ENCODE measurements around the gene SRRM1.

The SRRM1 gene, protein sequence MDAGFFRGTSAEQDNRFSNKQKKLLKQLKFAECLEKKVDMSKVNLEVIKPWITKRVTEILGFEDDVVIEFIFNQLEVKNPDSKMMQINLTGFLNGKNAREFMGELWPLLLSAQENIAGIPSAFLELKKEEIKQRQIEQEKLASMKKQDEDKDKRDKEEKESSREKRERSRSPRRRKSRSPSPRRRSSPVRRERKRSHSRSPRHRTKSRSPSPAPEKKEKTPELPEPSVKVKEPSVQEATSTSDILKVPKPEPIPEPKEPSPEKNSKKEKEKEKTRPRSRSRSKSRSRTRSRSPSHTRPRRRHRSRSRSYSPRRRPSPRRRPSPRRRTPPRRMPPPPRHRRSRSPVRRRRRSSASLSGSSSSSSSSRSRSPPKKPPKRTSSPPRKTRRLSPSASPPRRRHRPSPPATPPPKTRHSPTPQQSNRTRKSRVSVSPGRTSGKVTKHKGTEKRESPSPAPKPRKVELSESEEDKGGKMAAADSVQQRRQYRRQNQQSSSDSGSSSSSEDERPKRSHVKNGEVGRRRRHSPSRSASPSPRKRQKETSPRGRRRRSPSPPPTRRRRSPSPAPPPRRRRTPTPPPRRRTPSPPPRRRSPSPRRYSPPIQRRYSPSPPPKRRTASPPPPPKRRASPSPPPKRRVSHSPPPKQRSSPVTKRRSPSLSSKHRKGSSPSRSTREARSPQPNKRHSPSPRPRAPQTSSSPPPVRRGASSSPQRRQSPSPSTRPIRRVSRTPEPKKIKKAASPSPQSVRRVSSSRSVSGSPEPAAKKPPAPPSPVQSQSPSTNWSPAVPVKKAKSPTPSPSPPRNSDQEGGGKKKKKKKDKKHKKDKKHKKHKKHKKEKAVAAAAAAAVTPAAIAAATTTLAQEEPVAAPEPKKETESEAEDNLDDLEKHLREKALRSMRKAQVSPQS

GRCh38 chr1:24642481-24643362 lies at the start of gene SRRM1:
SRRM1 (plus strand) TSS chr1:24643302; CDS start chr1:24643327, 25 bp downstream.
- DNase-seq = peak; percentile 97

GRCh38 chr1:24594328-24594598 lies 48.8 kb upstream of the SRRM1 start:
- peak; percentile 77 for DNase-seq

GRCh38 chr1:24596401-24596880 lies 46.7 kb upstream of the SRRM1 start:
- no peak for DNase-seq

DNA sequence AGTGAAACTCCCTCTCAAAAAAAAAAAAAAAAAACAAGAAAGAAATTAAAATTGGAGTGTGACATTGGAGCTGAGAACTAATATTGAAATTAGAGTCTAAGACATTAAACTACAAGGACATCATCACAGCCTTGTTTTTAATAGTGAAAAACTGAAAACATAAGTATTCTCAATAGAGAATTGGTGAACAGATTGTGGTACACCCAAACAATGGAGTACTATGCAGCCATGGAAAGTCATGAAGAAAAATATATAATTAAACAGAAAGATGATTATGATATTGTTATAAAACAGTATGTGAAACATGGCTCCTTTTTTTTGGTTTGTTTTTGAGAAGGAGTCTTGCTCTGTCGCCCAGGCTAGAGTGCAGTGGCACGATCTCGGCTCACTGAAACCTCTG lies 43.8 kb upstream of the SRRM1 start:
- DNase-seq = no peak

DNA sequence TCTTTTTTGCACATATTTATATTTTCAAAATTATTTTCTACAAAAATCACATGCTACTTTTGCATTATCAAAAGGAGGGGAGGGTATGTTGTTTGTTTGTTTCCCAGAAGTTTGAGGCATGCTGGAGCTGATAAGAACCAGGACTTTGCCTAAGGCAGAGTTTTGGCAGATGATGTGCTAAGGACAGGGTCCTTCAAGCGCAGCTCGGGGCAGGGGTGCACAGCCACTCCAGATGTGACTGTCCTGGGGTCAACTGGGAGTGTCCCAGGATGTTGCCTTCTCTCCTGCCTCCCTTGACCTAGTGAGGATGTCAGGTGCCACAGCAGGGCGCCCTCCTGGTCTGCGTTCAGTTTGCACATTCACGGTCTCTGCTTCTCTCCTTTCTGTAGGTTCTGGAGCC lies 42.6 kb upstream of the SRRM1 start:
- no peak for DNase-seq

DNA sequence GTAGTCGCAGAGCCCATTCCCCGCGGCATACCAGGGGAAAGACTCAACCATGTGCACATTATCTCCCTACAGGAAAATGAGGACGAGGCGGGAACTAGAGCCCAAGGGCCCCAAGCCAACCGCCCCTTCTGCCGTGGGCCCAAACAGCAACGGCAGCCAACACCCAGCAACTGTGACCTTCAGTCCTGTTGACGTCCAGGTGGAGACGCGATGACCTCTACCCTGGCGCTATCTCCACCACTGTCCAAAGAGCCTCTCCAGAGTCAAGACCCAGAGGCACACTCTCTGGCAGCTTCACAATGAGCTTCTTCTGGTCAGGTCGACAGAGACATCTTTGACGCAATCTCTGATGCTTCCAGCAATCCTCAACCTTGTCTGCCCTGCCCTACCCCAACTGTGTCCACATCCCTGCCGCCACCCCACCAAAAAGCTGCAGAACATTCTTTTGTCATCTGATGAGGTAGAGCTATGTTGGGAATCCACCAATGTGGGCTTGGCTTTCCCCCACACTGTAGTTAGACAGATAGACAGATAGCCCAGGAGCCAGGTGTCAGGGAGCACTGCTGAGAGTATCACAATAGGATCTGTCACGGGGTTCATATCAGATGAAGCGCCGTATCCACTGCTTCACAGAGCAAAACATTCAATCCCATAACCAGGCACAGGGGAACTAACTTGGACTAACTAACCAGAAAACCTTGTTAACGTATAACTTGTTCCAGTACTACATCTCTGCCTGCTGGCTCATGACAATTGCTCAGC lies 37.4 kb upstream of the SRRM1 start:
- DNase-seq = no peak

GRCh38 chr1:24606296-24606605 lies 36.9 kb upstream of the SRRM1 start:
- no peak for DNase-seq

DNA sequence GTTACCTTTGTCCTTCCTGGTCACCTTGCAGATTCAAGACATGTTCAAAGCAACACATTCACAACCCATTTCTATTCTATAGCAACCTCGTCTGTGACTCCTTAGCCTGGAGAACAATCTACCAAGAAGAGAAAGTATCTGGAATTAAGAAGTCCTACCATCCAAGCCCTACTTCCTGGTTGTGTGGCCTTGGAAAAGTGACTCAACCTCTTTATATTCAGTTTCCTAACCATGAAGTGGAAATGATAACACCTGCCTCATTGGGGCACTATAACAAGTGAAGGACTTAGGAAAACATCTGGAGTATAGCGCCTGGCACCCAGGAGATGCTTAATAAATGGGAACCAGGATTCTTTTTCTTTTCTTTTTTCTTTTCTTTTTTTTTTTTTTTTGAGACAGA lies 36.5 kb upstream of the SRRM1 start:
- DNase-seq = peak; percentile 44

GRCh38 chr1:24609949-24610517 lies 33.1 kb upstream of the SRRM1 start:
- peak; percentile 27 for DNase-seq

GRCh38 chr1:24619376-24619775 lies 23.7 kb upstream of the SRRM1 start:
- DNase-seq = no peak

DNA sequence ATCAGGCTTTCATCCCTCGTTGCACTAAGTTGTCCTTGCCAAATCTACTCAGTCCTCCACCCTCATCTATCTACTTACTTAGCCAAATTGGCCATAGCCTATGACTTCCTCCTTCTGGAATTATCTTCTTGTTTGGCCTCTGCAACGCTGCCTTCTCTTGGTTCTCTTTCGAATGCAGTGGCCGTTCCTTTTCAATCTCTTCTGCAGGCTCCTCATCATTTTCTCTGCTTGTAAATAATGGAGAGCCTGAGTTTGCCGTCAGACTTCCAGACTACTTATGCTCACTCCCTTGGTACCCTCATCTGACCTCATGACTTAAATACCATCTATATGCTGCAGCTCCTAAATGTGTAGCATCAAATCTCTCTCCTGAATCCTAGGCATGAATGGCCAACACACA lies 22.4 kb upstream of the SRRM1 start:
- DNase-seq = no peak

- DNase-seq = no peak
Observed at GRCh38 chr1:24621121-24621520, 22.0 kb upstream of the SRRM1 start.

GRCh38 chr1:24622218-24622617 lies 20.9 kb upstream of the SRRM1 start:
- no peak for DNase-seq

- no peak for DNase-seq
Observed at GRCh38 chr1:24632832-24633175, 10.3 kb upstream of the SRRM1 start.

- DNase-seq = peak; percentile 86
Observed at GRCh38 chr1:24635195-24635843, 7.8 kb upstream of the SRRM1 start.

DNA sequence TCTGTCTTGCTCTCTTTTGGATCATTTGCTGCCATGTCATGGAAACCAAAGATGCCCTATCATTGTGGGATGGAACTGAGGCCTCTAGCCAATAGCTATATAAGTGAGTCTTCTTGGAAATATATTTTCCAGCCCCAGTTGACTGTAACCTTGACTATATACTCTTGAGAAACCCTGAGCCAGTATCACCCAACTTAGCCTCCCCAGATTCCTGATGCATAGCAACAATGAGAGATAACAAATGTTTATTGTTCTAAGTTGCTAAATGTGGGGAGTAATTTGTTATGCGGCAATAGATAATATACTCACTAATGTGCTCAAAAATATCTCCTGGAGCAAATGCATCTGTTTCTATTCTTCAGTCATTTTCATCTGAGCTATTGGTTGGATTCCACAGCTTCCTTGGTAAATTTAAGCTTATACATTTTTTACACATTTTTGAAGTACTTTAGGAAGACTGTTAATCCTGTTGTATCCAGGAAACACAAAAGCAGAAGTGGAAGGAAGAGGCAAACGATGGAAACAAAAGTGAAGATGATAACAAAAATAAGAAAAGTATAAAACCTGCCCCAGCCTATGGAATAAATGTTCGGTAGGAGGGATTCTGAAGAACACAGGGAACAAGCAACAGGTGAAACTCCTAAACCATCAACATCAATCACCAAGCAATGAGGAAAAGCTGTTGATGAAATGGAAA lies 6.3 kb upstream of the SRRM1 start:
- DNase-seq = no peak

DNA sequence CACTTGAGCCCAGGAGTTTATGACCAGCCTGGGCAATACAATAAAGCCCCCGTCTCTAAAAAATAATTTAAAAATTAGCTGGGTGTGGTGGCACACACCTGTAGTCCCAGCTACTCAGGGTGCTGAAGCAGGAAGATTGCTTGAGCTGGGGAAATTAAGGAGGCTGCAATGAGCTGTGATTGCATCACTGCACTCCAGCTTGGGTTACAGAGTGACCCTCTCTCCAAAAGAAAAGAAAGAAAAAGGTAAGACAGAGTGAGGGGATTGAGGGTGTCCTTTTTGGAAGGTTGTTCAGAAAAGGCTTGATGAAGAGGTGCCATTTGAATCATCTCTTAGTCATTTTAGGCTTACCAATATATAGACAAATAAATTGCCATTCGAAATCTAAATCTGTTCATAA lies 4.0 kb upstream of the SRRM1 start:
- no peak for DNase-seq

DNA sequence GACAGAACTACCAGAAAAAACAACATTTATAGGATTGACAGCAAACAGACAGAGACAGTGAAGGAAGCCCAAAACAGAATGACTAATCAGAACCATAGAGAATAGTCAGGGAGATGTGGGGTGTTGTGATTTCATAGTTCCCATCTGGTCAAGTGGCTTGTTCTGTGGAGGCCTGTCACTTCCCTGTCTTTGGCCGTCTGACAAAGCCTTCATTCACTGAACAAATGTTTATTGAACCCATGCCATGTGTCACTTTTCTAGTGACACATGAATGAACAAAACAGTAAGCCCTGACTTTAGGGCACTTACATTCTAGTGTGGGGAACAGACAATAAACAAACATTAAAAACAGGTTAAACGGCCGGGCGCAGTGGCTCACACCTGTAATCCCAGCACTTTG lies 3.2 kb upstream of the SRRM1 start:
- no peak for DNase-seq

DNA sequence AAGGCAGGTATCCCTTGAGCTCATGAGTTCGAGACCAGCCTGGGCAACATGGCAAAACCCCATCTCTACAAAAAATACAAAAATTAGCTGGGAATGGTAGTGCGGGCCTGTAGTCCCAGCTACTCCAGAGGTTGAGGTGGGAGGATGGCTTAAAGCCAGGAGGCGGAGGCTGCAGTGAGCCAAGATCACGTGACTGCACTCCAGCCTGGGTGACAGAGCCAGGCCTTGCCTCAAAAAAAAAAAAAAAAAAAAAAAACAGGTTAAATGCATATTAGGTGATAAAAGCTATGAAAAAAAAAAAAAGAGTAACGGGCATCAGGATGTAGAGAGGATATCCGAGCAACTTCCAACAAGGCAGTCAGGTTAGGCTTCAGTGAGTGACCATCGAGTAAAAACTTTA lies 2.8 kb upstream of the SRRM1 start:
- DNase-seq = no peak

DNA sequence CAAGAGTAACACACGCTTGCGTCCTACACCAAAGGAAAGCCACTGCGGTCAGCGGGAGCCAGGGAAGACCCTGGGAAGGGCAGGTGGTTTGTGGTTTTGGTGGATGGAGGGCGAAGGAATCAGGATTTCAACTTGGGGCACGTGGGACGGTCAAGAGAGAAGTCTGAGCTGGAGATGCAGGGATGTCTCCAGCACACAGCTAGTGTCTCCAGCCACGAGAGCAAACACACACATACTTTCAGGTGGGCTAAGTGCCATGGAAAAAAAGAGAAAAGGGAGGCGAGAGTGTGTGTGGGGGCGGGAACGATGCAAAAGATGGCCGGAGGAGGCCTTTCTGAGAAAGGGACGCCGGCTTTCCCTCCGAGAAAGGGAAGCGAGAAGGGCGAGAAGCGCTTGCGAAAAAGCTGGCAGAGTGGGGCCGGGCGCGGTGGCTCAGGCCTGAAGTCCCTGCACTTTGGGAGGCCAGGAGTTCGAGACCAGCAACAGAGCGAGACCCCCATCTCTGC lies 1.4 kb upstream of the SRRM1 start:
- DNase-seq = no peak
